Trophoblast cell (in vitro differentiated cells and primary cell): ENCODE data around the gene H2BW2. TPM values are rescaled to one million over a fixed set of nuclear protein-coding genes. Genes with fewer than 3 reads are reported as not detected.

Experiments used
- DNase-seq, 2 donors: peaks; one replicate each; pipeline ENCODE4 v3.0.0-alpha.2; 2016
- H2AFZ ChIP-seq: 2 replicates; pipeline ENCODE4 v1.6.1; 2013; ENCODE audit warnings: low read length, moderate library complexity, mild to moderate bottlenecking; ENCODE audit not compliant: insufficient read depth, poor library complexity
- H2AK5ac ChIP-seq: 2 replicates; pipeline ENCODE4 v1.6.1; 2013; ENCODE audit warnings: mild to moderate bottlenecking, low read length
- H2BK120ac ChIP-seq: 2 replicates; pipeline ENCODE4 v1.6.1; 2013; ENCODE audit warnings: low read length, mild to moderate bottlenecking, moderate library complexity; ENCODE audit not compliant: insufficient read depth, poor library complexity
- H2BK12ac ChIP-seq: 2 replicates; pipeline ENCODE4 v1.6.1; 2013; ENCODE audit warnings: mild to moderate bottlenecking, low read length, moderate library complexity
- H2BK5ac ChIP-seq: 2 replicates; pipeline ENCODE4 v1.6.1; 2013; ENCODE audit warnings: low read length, low read depth, moderate library complexity, mild to moderate bottlenecking; ENCODE audit not compliant: poor library complexity
- H3K14ac ChIP-seq: 2 replicates; pipeline ENCODE4 v1.6.1; 2013; ENCODE audit warnings: mild to moderate bottlenecking, low read length
- H3K18ac ChIP-seq: 2 replicates; pipeline ENCODE4 v1.6.1; 2013; ENCODE audit warnings: mild to moderate bottlenecking, low read length
- H3K23ac ChIP-seq: 2 replicates; pipeline ENCODE4 v1.6.1; 2013; ENCODE audit warnings: low read length
- H3K27ac ChIP-seq: 2 replicates; pipeline ENCODE4 v1.5.1; 2013; ENCODE audit warnings: low read depth, mild to moderate bottlenecking, inconsistent platforms, low read length, moderate library complexity
- H3K27me3 ChIP-seq: 2 replicates; pipeline ENCODE4 v1.6.1; 2013; ENCODE audit warnings: inconsistent platforms, mild to moderate bottlenecking, low read length, moderate library complexity; ENCODE audit not compliant: insufficient read depth
- H3K36me3 ChIP-seq, 2 experiments: 1 replicate in 1 of 2; 2 replicates in 1 of 2; pipeline ENCODE4 v1.6.1; 2013; ENCODE audit warnings: low read length in 2 of 2, mild to moderate bottlenecking in 2 of 2, moderate library complexity in 1 of 2; ENCODE audit not compliant: insufficient read depth in 2 of 2, control insufficient read depth in 1 of 2
- H3K4ac ChIP-seq: 2 replicates; pipeline ENCODE4 v1.6.1; 2013; ENCODE audit warnings: low read depth, mild to moderate bottlenecking, low read length, moderate library complexity
- H3K4me1 ChIP-seq, 2 experiments: 1 replicate in 1 of 2; 2 replicates in 1 of 2; pipeline ENCODE4 v1.6.1; 2013; ENCODE audit warnings: low read length in 2 of 2, mild to moderate bottlenecking in 2 of 2, moderate library complexity in 1 of 2; ENCODE audit not compliant: insufficient read depth in 2 of 2, control insufficient read depth in 1 of 2
- H3K4me2 ChIP-seq: 2 replicates; pipeline ENCODE4 v1.6.1; 2013; ENCODE audit warnings: inconsistent platforms, mild to moderate bottlenecking, low read length, moderate library complexity
- H3K4me3 ChIP-seq: 2 replicates; pipeline ENCODE4 v1.5.1; 2013; ENCODE audit warnings: mild to moderate bottlenecking, low read depth, low read length, inconsistent platforms
- H3K79me1 ChIP-seq: one replicate; pipeline ENCODE4 v1.6.1; 2013; ENCODE audit warnings: low read length
- H3K79me2 ChIP-seq: 2 replicates; pipeline ENCODE4 v1.6.1; 2013; ENCODE audit warnings: low read length, mild to moderate bottlenecking; ENCODE audit not compliant: control insufficient read depth, insufficient read depth, poor library complexity
- H3K9ac ChIP-seq: 2 replicates; pipeline ENCODE4 v1.6.1; 2013; ENCODE audit warnings: mild to moderate bottlenecking, low read length
- H3K9me3 ChIP-seq: 2 replicates; pipeline ENCODE4 v1.6.1; 2013; ENCODE audit warnings: low read depth, mild to moderate bottlenecking, control low read depth, inconsistent platforms, low read length; ENCODE audit not compliant: insufficient read depth
- H4K12ac ChIP-seq: 2 replicates; pipeline ENCODE4 v1.6.1; 2013; ENCODE audit warnings: low read depth, mild to moderate bottlenecking, low read length, moderate library complexity
- H4K8ac ChIP-seq: 2 replicates; pipeline ENCODE4 v1.6.1; 2013; ENCODE audit warnings: low read depth, mild to moderate bottlenecking, low read length, moderate library complexity
- H4K91ac ChIP-seq: one replicate; pipeline ENCODE4 v1.6.1; 2013; ENCODE audit warnings: low read depth, mild to moderate bottlenecking, low read length, moderate library complexity
- WGBS: extraction: QIAGEN DNeasy Blood & Tissue Kit; methylation state at CpG from one replicate; pipeline ENCODE4 v1.1.7; 2013; ENCODE audit warnings: missing lambda C conversion rate; ENCODE audit not compliant: insufficient read length, insufficient coverage; ENCODE audit errors: extremely low coverage; 5-methylcytosine and 5-hydroxymethylcytosine counted together
- polyA plus RNA-seq: library from polyadenylated mRNA; stranded (reverse); fragments of 200-250 nt; gene quantifications from 2 replicates; pipeline ENCODE4 v1.2.3, GENCODE V29; 2013

Gene H2BW2
- polyA plus RNA-seq = not detected in 2 replicates

DNA sequence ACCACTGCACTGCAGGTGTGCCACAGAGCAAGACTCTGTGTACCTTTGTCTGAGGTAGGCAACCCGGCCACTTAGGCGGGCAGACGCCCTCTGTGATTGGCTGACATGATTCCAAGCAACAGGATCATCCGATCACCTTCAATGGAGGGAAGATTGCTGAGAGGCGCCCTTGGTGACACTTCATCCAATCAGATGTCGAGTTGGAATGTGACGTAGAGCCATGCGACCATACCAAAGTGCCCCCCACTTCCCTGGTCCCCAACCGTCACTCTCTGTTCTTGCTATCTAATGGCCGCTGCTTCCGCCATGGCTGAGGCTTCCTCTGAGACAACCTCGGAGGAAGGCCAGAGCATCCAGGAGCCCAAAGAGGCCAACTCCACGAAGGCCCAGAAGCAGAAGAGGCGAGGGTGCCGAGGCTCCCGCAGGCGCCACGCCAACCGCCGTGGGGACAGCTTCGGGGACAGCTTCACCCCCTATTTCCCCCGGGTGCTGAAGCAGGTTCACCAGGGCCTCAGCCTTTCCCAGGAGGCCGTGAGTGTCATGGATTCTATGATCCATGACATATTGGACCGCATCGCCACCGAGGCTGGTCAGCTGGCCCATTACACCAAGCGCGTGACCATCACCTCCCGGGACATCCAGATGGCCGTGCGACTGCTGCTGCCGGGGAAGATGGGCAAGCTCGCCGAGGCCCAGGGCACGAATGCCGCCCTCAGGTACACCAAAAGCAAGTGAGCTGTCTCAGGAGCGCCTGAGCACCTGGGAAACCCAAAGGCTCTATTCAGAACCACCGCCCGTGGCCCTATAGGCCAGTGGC lies at the start of gene H2BW2:
Gene H2BW2, plus strand, starts transcription at position 268 of the 817 bp plus-strand sequence. Its CDS starts 39 bp downstream, at position 307.
- Histone ChIP-seq H3K9me3 (no peaks in the 10 kb centered on the region), H3K4ac (no peak within 1 kb of the TSS), H2BK120ac (no peak within 1 kb of the TSS), H3K18ac (no peak within 1 kb of the TSS), H3K27me3 (no peaks in the 10 kb centered on the region), H2AK5ac (no peak within 1 kb of the TSS), H3K23ac (no peak within 1 kb of the TSS), H4K12ac (no peak within 1 kb of the TSS), H3K79me1 (no peaks in the 10 kb centered on the region), H3K14ac (no peak within 1 kb of the TSS), H3K36me3 (no peaks in the 10 kb centered on the region), H3K4me1 (no peaks in the 10 kb centered on the region), H2AFZ (no peak within 1 kb of the TSS), H3K4me2 (no peak within 1 kb of the TSS), H2BK12ac (no peak within 1 kb of the TSS), H3K79me2 (no peaks in the 10 kb centered on the region), H3K9ac (no peak within 1 kb of the TSS), H3K4me3 (no peak within 1 kb of the TSS), H4K91ac (no peak within 1 kb of the TSS), H3K27ac (no peak within 1 kb of the TSS), H2BK5ac (no peak within 1 kb of the TSS), H4K8ac (no peak within 1 kb of the TSS)
- WGBS = no CpG with 5 or more reads among the region's 39 CpGs
- no peak for DNase-seq

DNA sequence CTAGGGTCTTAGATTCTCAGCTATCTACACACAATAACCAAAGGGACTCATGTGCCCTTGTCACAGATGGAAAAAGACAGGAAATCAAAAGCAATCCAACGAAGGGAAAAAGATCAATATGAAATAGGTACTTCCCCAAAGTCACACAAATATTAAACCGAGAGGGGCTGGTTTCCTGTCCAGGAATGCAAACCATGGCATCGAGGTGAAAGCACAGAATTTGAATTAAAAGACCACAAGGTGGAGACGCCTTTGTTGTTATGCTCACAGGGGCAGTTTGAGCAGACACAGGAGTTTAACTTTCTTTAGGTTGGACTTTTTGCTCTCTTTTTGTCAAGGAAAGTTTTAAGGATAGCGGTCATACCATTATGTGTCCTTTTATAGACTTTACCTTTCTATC lies 40.5 kb upstream of the H2BW2 start:
- H2AK5ac ChIP-seq = no peak overlapping the region
- H3K9me3 ChIP-seq = no peaks in the 10 kb centered on the region
- no peak overlapping the region for H3K9ac ChIP-seq
- no peak overlapping the region for H3K14ac ChIP-seq
- H2BK5ac ChIP-seq = no peak overlapping the region
- no peak overlapping the region for H3K4me3 ChIP-seq
- no peaks in the 10 kb centered on the region for H3K79me1 ChIP-seq
- H3K4ac ChIP-seq = no peak overlapping the region
- H3K4me1 ChIP-seq = no peaks in the 10 kb centered on the region
- no peaks in the 10 kb centered on the region for H3K36me3 ChIP-seq
- H4K12ac ChIP-seq = no peak overlapping the region
- no peak overlapping the region for H2BK12ac ChIP-seq
- no peak overlapping the region for H3K23ac ChIP-seq
- H3K27me3 ChIP-seq = no peaks in the 10 kb centered on the region
- no peak overlapping the region for H2AFZ ChIP-seq
- no peaks in the 10 kb centered on the region for H3K79me2 ChIP-seq
- DNase-seq = no peak
- no peak overlapping the region for H3K4me2 ChIP-seq
- no CpG with 5 or more reads among the region's 5 CpGs for WGBS
- H4K91ac ChIP-seq = no peak overlapping the region
- no peak overlapping the region for H2BK120ac ChIP-seq
- H3K18ac ChIP-seq = no peak overlapping the region
- H4K8ac ChIP-seq = no peak overlapping the region
- H3K27ac ChIP-seq = no peak overlapping the region

DNA sequence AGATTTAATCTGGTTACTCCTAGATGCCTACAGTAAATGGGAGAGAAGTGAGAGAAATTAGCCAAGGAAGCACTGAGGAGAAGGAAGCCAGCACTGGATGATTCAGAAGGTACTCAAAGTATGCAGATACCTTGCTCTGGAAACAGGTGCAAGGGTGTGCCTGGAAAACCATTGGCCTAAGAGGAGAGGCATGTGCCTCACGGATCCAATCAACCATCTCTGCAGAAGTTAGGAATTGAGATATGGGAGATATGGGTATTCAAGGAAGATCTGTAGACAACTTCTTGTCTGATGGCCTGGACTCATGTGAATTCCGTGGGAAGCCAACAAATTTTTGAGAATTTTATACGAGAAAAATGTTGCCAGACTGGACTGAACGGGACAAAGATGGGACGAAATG lies 30.9 kb upstream of the H2BW2 start:
- peak; percentile 56 to 80 for DNase-seq
- no CpG with 5 or more reads among the region's 5 CpGs for WGBS
- Histone ChIP-seq H3K27me3 (no peaks in the 10 kb centered on the region), H3K9ac (no peak overlapping the region), H2AFZ (no peak overlapping the region), H3K23ac (no peak overlapping the region), H2BK120ac (no peak overlapping the region), H3K4ac (no peak overlapping the region), H2BK5ac (no peak overlapping the region), H3K27ac (no peak overlapping the region), H3K18ac (no peak overlapping the region), H2BK12ac (no peak overlapping the region), H3K4me3 (no peak overlapping the region), H2AK5ac (no peak overlapping the region), H4K12ac (no peak overlapping the region), H3K14ac (no peak overlapping the region), H4K91ac (no peak overlapping the region), H3K79me2 (no peaks in the 10 kb centered on the region), H3K4me2 (no peak overlapping the region), H3K9me3 (no peaks in the 10 kb centered on the region), H4K8ac (no peak overlapping the region), H3K36me3 (no peaks in the 10 kb centered on the region), H3K79me1 (no peaks in the 10 kb centered on the region), H3K4me1 (no peaks in the 10 kb centered on the region)

DNA sequence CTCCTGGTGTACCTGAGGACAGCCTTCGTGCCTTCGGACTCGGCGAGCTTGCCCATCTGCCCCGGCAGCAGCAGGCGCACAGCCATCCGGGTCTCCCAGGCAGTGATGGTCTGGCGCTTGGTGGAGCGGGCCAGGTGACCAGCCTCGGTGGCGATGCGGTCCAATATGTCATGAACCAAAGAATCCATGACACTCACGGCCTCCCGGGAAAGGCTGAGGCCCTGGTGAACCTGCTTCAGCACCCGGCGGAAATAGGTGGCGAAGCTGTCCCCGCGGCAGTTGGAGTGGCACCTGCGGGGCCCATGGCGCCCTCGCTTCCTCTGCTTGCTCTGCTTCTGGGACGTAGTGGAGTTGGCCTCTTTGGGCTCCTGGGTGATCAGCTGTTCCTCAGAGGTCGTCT lies 26.6 kb upstream of the H2BW2 start:
- Histone ChIP-seq H2BK12ac (no peak overlapping the region), H3K18ac (no peak overlapping the region), H2BK120ac (no peak overlapping the region), H3K4me1 (no peaks in the 10 kb centered on the region), H2AK5ac (no peak overlapping the region), H3K79me1 (no peaks in the 10 kb centered on the region), H3K79me2 (no peaks in the 10 kb centered on the region), H3K27ac (no peak overlapping the region), H3K36me3 (no peaks in the 10 kb centered on the region), H4K8ac (no peak overlapping the region), H3K4ac (no peak overlapping the region), H3K23ac (no peak overlapping the region), H4K91ac (no peak overlapping the region), H4K12ac (no peak overlapping the region), H2AFZ (no peak overlapping the region), H3K9ac (no peak overlapping the region), H2BK5ac (no peak overlapping the region), H3K4me2 (no peak overlapping the region), H3K27me3 (no peaks in the 10 kb centered on the region), H3K4me3 (no peak overlapping the region), H3K9me3 (no peaks in the 10 kb centered on the region), H3K14ac (no peak overlapping the region)
- WGBS = no CpG with 5 or more reads among the region's 24 CpGs
- DNase-seq = no peak
